ENCODE results near the gene SMC5.
"Not testable (repeated sequence)": the region's sequence is repeated elsewhere in the genome, so short reads cannot be mapped to it uniquely, and the experiment has no call there.

Gene SMC5

GRCh38 chr9:70297141-70297540, 38.4 kb downstream of the SMC5 start:
- H3K27ac Mint-ChIP-seq: no peak overlapping the region
- H3K4me1 Mint-ChIP-seq: peaks cover 10% of the 10 kb centered on the region
- DNase-seq (ENCODE audit: low spot score in 2 of 2) (no peak), ATAC-seq (no peak)
- no peak overlapping the region for H3K4me3 Mint-ChIP-seq
- H3K36me3 Mint-ChIP-seq: peaks cover 71% of the 10 kb centered on the region
- H3K9me3 Mint-ChIP-seq: no peaks in the 10 kb centered on the region

- Mint-ChIP-seq H3K27ac (no peak overlapping the region), H3K9me3 (no peaks in the 10 kb centered on the region), H3K4me3 (no peak overlapping the region), H3K36me3 (peaks cover 78% of the 10 kb centered on the region), H3K4me1 (peaks cover 10% of the 10 kb centered on the region)
- no peak for DNase-seq (ENCODE audit: low spot score in 2 of 2)
- ATAC-seq: no peak
Measured at GRCh38 chr9:70298245-70298771, 39.5 kb downstream of the SMC5 start.

GRCh38 chr9:70303268-70303667, 44.5 kb downstream of the SMC5 start:
- no peak for ATAC-seq
- Mint-ChIP-seq H3K27ac (no peak overlapping the region), H3K36me3 (peaks cover 100% of the 10 kb centered on the region), H3K9me3 (no peaks in the 10 kb centered on the region), H3K4me3 (no peak overlapping the region), H3K4me1 (no peaks in the 10 kb centered on the region)
- DNase-seq (ENCODE audit: low spot score in 2 of 2): no peak

GRCh38 chr9:70304810-70305209, 46.0 kb downstream of the SMC5 start:
- H3K27ac Mint-ChIP-seq: no peak overlapping the region

GRCh38 chr9:70315389-70315788, 56.6 kb downstream of the SMC5 start:
- peaks cover 6% of the 10 kb centered on the region for H3K4me1 Mint-ChIP-seq
- peaks cover 99% of the 10 kb centered on the region for H3K36me3 Mint-ChIP-seq
- H3K4me3 Mint-ChIP-seq: no peak overlapping the region
- no peak overlapping the region for H3K27ac Mint-ChIP-seq
- no peaks in the 10 kb centered on the region for H3K9me3 Mint-ChIP-seq
- DNase-seq (ENCODE audit: low spot score in 2 of 2) (no peak), ATAC-seq (no peak)

More at GRCh38 chr9:70304810-70305209, 46.0 kb downstream of the SMC5 start:
- no peak for ATAC-seq
- Mint-ChIP-seq H3K36me3 (peaks cover 100% of the 10 kb centered on the region), H3K4me3 (no peak overlapping the region), H3K9me3 (no peaks in the 10 kb centered on the region), H3K4me1 (no peaks in the 10 kb centered on the region)
- DNase-seq (ENCODE audit: low spot score in 2 of 2): no peak

GRCh38 chr9:70318002-70318401, 59.2 kb downstream of the SMC5 start:
- peaks cover 6% of the 10 kb centered on the region for H3K4me1 Mint-ChIP-seq

GRCh38 chr9:70322096-70322495, 63.3 kb downstream of the SMC5 start:
- H3K4me3 Mint-ChIP-seq: no peak overlapping the region
- peaks cover 97% of the 10 kb centered on the region for H3K36me3 Mint-ChIP-seq
- DNase-seq (ENCODE audit: low spot score in 2 of 2) (no peak), ATAC-seq (no peak)
- H3K27ac Mint-ChIP-seq: no peak overlapping the region
- H3K4me1 Mint-ChIP-seq: no peaks in the 10 kb centered on the region
- H3K9me3 Mint-ChIP-seq: no peaks in the 10 kb centered on the region

More at GRCh38 chr9:70318002-70318401, 59.2 kb downstream of the SMC5 start:
- H3K36me3 Mint-ChIP-seq: peaks cover 97% of the 10 kb centered on the region
- no peaks in the 10 kb centered on the region for H3K9me3 Mint-ChIP-seq
- ATAC-seq: no peak
- H3K4me3 Mint-ChIP-seq: no peak overlapping the region
- DNase-seq (ENCODE audit: low spot score in 2 of 2): no peak
- H3K27ac Mint-ChIP-seq: no peak overlapping the region

GRCh38 chr9:70324963-70325362, 66.2 kb downstream of the SMC5 start:
- no peaks in the 10 kb centered on the region for H3K9me3 Mint-ChIP-seq
- H3K4me1 Mint-ChIP-seq: no peaks in the 10 kb centered on the region
- no peak overlapping the region for H3K4me3 Mint-ChIP-seq
- peak overlapping the region; percentile 54 for H3K27ac Mint-ChIP-seq
- no peak for DNase-seq (ENCODE audit: low spot score in 2 of 2)
- peaks cover 96% of the 10 kb centered on the region for H3K36me3 Mint-ChIP-seq
- ATAC-seq: no peak

GRCh38 chr9:70328625-70329024, 69.8 kb downstream of the SMC5 start:
- H3K4me1 Mint-ChIP-seq; H3K27ac Mint-ChIP-seq; DNase-seq (ENCODE audit: low spot score in 2 of 2); ATAC-seq; H3K4me3 Mint-ChIP-seq; H3K9me3 Mint-ChIP-seq: not testable (repeated sequence)
- peaks cover 94% of the 10 kb centered on the region for H3K36me3 Mint-ChIP-seq

GRCh38 chr9:70340572-70340971, 81.8 kb downstream of the SMC5 start:
- Mint-ChIP-seq H3K36me3 (peaks cover 23% of the 10 kb centered on the region), H3K9me3 (no peaks in the 10 kb centered on the region), H3K4me3 (no peak overlapping the region), H3K27ac (no peak overlapping the region), H3K4me1 (no peaks in the 10 kb centered on the region)
- no peak for ATAC-seq
- no peak for DNase-seq (ENCODE audit: low spot score in 2 of 2)

GRCh38 chr9:70347046-70347445, 88.3 kb downstream of the SMC5 start:
- Mint-ChIP-seq H3K4me1 (no peaks in the 10 kb centered on the region), H3K27ac (peak overlapping the region; percentile 4), H3K36me3 (peaks cover 67% of the 10 kb centered on the region), H3K9me3 (no peaks in the 10 kb centered on the region), H3K4me3 (no peak overlapping the region)
- DNase-seq (ENCODE audit: low spot score in 2 of 2) (no peak), ATAC-seq (no peak)

- ATAC-seq (no peak), DNase-seq (ENCODE audit: low spot score in 2 of 2) (no peak)
- Mint-ChIP-seq H3K4me1 (no peaks in the 10 kb centered on the region), H3K36me3 (peaks cover 74% of the 10 kb centered on the region), H3K9me3 (no peaks in the 10 kb centered on the region), H3K4me3 (no peak overlapping the region), H3K27ac (no peak overlapping the region)
Measured at GRCh38 chr9:70352356-70352755, 93.6 kb downstream of the SMC5 start.

GRCh38 chr9:70352802-70353201, 94.0 kb downstream of the SMC5 start:
- H3K4me1 Mint-ChIP-seq: no peaks in the 10 kb centered on the region
- H3K4me3 Mint-ChIP-seq: no peak overlapping the region
- DNase-seq (ENCODE audit: low spot score in 2 of 2): no peak
- ATAC-seq: no peak
- no peak overlapping the region for H3K27ac Mint-ChIP-seq
- peaks cover 73% of the 10 kb centered on the region for H3K36me3 Mint-ChIP-seq
- no peaks in the 10 kb centered on the region for H3K9me3 Mint-ChIP-seq

- Mint-ChIP-seq H3K36me3 (peaks cover 43% of the 10 kb centered on the region), H3K9me3 (no peaks in the 10 kb centered on the region), H3K27ac (no peak overlapping the region), H3K4me3 (no peak overlapping the region), H3K4me1 (no peaks in the 10 kb centered on the region)
- DNase-seq (ENCODE audit: low spot score in 2 of 2): no peak
- ATAC-seq: no peak
Measured at GRCh38 chr9:70355801-70356200, 97.0 kb downstream of the SMC5 start.

GRCh38 chr9:70362952-70363351, 104.2 kb downstream of the SMC5 start:
- H3K36me3 Mint-ChIP-seq: no peaks in the 10 kb centered on the region
- no peak for ATAC-seq
- H3K27ac Mint-ChIP-seq: no peak overlapping the region
- no peak overlapping the region for H3K4me3 Mint-ChIP-seq
- no peaks in the 10 kb centered on the region for H3K9me3 Mint-ChIP-seq
- H3K4me1 Mint-ChIP-seq: no peaks in the 10 kb centered on the region
- DNase-seq (ENCODE audit: low spot score in 2 of 2): no peak

GRCh38 chr9:70363760-70364159, 105.0 kb downstream of the SMC5 start:
- ATAC-seq (no peak), DNase-seq (ENCODE audit: low spot score in 2 of 2) (no peak)
- no peaks in the 10 kb centered on the region for H3K36me3 Mint-ChIP-seq
- no peaks in the 10 kb centered on the region for H3K9me3 Mint-ChIP-seq
- H3K4me3 Mint-ChIP-seq: no peak overlapping the region
- no peak overlapping the region for H3K27ac Mint-ChIP-seq
- no peaks in the 10 kb centered on the region for H3K4me1 Mint-ChIP-seq

Measured in stimulated activated effector memory CD8-positive, alpha-beta T cell treated with anti-CD3 and anti-CD28 coated beads, Interleukin-12 subunit alpha, Interleukin-12 subunit beta, amount 100 ng/mL, for 72 hours (primary cell).